Sigmoid colon (tissue), 4 donors: Measurements from ENCODE around the gene ENOX2.

ENCODE experiments used
- CTCF ChIP-seq, 4 experiments: fragments of 450-650 bp in 3 of 4; fragments of 200-600 bp in 1 of 4; IDR thresholded peaks; one replicate each; pipeline ENCODE4 v1.5.1; 2016 to 2019; ENCODE audit warnings: antibody characterized with exemption in 4 of 4, mild to moderate bottlenecking in 3 of 4, moderate library complexity in 2 of 4
- EP300 ChIP-seq, 4 donors: sonication (generic); formaldehyde crosslinking; IDR thresholded peaks; one replicate each; pipeline ENCODE4 v1.6.1; 2017; ENCODE audit warnings: antibody characterized with exemption in 4 of 4
- POLR2A ChIP-seq, 2 donors: fragments of 450-650 bp; IDR thresholded peaks; one replicate each; pipeline ENCODE4 v1.6.1; 2016; ENCODE audit warnings: antibody characterized with exemption in 2 of 2, mild to moderate bottlenecking in 2 of 2, moderate library complexity in 2 of 2
- POLR2AphosphoS5 ChIP-seq, 4 donors: sonication (generic); formaldehyde crosslinking; IDR thresholded peaks; one replicate each; pipeline ENCODE4 v1.6.1; 2017; ENCODE audit warnings: antibody characterized with exemption in 4 of 4

DNA sequence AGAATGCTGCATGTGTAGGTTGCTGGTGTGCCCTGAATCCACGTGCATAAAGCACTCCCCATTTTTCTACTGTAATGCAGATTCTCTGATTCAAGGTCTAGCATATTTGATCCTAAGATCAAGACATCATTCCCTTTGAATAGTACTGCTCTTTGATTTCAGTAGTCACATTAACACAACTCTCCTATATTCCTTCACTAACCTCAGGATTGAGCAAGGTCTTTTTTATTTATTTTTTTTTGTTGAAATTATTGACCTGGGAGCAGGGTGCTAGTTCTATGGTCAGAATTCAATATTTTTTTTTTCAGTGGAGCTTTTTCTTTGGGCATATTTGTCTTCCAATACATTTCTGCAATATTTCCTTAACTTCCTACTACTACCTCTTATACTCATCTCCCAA, 255.5 kb downstream of the ENOX2 start:
- TF ChIP-seq EP300 (IDR thresholded peaks at IDR 0.05) (no peak), CTCF (IDR thresholded peaks at IDR 0.05) (no peak), POLR2AphosphoS5 (IDR thresholded peaks at IDR 0.05) (no peak), POLR2A (IDR thresholded peaks at IDR 0.05) (no peak)
